GM12878 (cell line): ENCODE data around the gene CEP250. TPM values are rescaled to one million over a fixed set of nuclear protein-coding genes. Genes with fewer than 3 reads are reported as not detected.

Experiments used
- NFIC ChIP-seq: IDR thresholded peaks from 2 replicates; pipeline ENCODE4 v1.6.1; 2012; ENCODE audit warnings: low read depth, mild to moderate bottlenecking, inconsistent platforms, low read length, moderate library complexity
- SREBF1 ChIP-seq: IDR thresholded peaks from 2 replicates; pipeline ENCODE4 v1.6.1; 2012; ENCODE audit warnings: mild to moderate bottlenecking, low read length
- SREBF2 ChIP-seq: IDR thresholded peaks from 2 replicates; pipeline ENCODE4 v1.6.1; 2012; ENCODE audit warnings: mild to moderate bottlenecking, low read length
- ZBED1 ChIP-seq: IDR thresholded peaks from 2 replicates; pipeline ENCODE4 v1.6.1; 2016; ENCODE audit warnings: borderline replicate concordance
- polyA plus RNA-seq, 11 experiments: library from polyadenylated mRNA; depleted of rRNA in 4 of 11; unstranded in 6 of 11; stranded (reverse) in 5 of 11; fragments of >200 nt; fragmentation: Nextera tagmentation in 4 of 11; fragmentation: Illumina TruSeq in 1 of 11; extraction: Ambion mirVana in 4 of 11; extraction: Trizol in 1 of 11; gene quantifications; 1 replicate in 1 of 11; 2 replicates in 10 of 11; pipeline versions ENCODE4 v1.2.1 to v1.2.3, GENCODE V29; 2011 to 2016; ENCODE audit warnings: inconsistent platforms in 2 of 11, missing spikeins in 2 of 11, low read depth in 1 of 11
- total RNA-seq, 4 experiments: library from RNA; depleted of rRNA in 3 of 4; stranded (reverse); fragments of >200 nt in 3 of 4; fragmentation: Illumina TruSeq in 1 of 4; extraction: Trizol in 1 of 4; gene quantifications; 2 replicates each; pipeline versions ENCODE4 v1.2.1 to v1.2.3, GENCODE V29; 2013 to 2021
- TF ChIP-seq, protein P1 (sequence below): IDR thresholded peaks from 2 replicates; pipeline ENCODE4 v1.6.1; 2011; ENCODE audit warnings: borderline replicate concordance, low read depth, mild to moderate bottlenecking, moderate library complexity, mixed read lengths, low read length; ENCODE audit not compliant: insufficient read depth; ENCODE audit errors: extremely low read length
- TF ChIP-seq, protein P2 (sequence below): IDR thresholded peaks from 2 replicates; pipeline ENCODE4 v1.6.1; 2012; ENCODE audit warnings: low read length, inconsistent platforms
- TF ChIP-seq, protein P3 (sequence below): fragments of 450-650 bp; IDR thresholded peaks from 2 replicates; pipeline ENCODE4 v1.6.1; 2017; ENCODE audit warnings: mild to moderate bottlenecking, moderate library complexity
- TF ChIP-seq, protein P4 (sequence below): fragments of 450-650 bp; IDR thresholded peaks from 2 replicates; pipeline ENCODE4 v1.6.1; 2016; ENCODE audit warnings: mild to moderate bottlenecking

The CEP250 gene
- total and polyA plus RNA-seq, 10 of the 15 experiments (the other 5 are each of a cell fraction or from before 2014, with no cell fraction given): 2.4 to 41.6 (median 25.7) TPM

DNA sequence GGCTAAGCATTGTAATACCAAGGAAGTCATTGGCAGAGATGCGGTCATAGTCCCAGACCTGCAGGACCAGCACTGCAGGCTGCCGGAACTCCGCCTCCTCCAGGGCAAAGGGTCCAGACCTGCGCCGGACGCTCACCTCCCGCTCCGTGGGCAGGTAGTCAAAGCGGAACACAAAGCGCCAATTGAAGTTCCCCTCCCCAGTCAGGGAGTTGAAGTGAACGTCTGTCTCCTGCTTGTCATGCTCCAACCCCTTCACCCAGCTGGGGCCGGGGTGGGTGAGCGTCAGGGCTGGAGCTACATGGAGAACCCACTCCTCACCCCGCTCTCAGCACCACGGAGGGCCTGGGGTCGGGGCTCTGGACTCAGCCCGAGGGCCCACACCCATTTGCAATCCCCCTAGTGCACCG, 104.7 kb downstream of the CEP250 start (continued):
- TF ChIP-seq, protein P1, sequence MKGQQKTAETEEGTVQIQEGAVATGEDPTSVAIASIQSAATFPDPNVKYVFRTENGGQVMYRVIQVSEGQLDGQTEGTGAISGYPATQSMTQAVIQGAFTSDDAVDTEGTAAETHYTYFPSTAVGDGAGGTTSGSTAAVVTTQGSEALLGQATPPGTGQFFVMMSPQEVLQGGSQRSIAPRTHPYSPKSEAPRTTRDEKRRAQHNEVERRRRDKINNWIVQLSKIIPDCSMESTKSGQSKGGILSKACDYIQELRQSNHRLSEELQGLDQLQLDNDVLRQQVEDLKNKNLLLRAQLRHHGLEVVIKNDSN: no peak
- TF ChIP-seq, protein P2, sequence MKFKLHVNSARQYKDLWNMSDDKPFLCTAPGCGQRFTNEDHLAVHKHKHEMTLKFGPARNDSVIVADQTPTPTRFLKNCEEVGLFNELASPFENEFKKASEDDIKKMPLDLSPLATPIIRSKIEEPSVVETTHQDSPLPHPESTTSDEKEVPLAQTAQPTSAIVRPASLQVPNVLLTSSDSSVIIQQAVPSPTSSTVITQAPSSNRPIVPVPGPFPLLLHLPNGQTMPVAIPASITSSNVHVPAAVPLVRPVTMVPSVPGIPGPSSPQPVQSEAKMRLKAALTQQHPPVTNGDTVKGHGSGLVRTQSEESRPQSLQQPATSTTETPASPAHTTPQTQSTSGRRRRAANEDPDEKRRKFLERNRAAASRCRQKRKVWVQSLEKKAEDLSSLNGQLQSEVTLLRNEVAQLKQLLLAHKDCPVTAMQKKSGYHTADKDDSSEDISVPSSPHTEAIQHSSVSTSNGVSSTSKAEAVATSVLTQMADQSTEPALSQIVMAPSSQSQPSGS: no peak
- TF ChIP-seq, protein P3, sequence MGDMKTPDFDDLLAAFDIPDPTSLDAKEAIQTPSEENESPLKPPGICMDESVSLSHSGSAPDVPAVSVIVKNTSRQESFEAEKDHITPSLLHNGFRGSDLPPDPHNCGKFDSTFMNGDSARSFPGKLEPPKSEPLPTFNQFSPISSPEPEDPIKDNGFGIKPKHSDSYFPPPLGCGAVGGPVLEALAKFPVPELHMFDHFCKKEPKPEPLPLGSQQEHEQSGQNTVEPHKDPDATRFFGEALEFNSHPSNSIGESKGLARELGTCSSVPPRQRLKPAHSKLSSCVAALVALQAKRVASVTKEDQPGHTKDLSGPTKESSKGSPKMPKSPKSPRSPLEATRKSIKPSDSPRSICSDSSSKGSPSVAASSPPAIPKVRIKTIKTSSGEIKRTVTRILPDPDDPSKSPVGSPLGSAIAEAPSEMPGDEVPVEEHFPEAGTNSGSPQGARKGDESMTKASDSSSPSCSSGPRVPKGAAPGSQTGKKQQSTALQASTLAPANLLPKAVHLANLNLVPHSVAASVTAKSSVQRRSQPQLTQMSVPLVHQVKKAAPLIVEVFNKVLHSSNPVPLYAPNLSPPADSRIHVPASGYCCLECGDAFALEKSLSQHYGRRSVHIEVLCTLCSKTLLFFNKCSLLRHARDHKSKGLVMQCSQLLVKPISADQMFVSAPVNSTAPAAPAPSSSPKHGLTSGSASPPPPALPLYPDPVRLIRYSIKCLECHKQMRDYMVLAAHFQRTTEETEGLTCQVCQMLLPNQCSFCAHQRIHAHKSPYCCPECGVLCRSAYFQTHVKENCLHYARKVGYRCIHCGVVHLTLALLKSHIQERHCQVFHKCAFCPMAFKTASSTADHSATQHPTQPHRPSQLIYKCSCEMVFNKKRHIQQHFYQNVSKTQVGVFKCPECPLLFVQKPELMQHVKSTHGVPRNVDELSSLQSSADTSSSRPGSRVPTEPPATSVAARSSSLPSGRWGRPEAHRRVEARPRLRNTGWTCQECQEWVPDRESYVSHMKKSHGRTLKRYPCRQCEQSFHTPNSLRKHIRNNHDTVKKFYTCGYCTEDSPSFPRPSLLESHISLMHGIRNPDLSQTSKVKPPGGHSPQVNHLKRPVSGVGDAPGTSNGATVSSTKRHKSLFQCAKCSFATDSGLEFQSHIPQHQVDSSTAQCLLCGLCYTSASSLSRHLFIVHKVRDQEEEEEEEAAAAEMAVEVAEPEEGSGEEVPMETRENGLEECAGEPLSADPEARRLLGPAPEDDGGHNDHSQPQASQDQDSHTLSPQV: no peak
- TF ChIP-seq ZBED1 (no peak), NFIC (no peak), SREBF1 (no peak), SREBF2 (no peak)
- TF ChIP-seq, protein P4, sequence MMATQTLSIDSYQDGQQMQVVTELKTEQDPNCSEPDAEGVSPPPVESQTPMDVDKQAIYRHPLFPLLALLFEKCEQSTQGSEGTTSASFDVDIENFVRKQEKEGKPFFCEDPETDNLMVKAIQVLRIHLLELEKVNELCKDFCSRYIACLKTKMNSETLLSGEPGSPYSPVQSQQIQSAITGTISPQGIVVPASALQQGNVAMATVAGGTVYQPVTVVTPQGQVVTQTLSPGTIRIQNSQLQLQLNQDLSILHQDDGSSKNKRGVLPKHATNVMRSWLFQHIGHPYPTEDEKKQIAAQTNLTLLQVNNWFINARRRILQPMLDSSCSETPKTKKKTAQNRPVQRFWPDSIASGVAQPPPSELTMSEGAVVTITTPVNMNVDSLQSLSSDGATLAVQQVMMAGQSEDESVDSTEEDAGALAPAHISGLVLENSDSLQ: no peak
